HG03442 (cell line): Measurements from ENCODE around the gene RNLS.
"Not testable (repeated sequence)": the region's sequence is repeated elsewhere in the genome, so short reads cannot be mapped to it uniquely, and the experiment has no call there.

ENCODE experiments used
- ATAC-seq: cut with Tn5 transposase; IDR thresholded peaks from one replicate; pipeline ENCODE4 v1.9.1; 2021; ENCODE audit warnings: mild to moderate bottlenecking, moderate library complexity; ENCODE audit not compliant: unreplicated experiment

The RNLS gene

DNA sequence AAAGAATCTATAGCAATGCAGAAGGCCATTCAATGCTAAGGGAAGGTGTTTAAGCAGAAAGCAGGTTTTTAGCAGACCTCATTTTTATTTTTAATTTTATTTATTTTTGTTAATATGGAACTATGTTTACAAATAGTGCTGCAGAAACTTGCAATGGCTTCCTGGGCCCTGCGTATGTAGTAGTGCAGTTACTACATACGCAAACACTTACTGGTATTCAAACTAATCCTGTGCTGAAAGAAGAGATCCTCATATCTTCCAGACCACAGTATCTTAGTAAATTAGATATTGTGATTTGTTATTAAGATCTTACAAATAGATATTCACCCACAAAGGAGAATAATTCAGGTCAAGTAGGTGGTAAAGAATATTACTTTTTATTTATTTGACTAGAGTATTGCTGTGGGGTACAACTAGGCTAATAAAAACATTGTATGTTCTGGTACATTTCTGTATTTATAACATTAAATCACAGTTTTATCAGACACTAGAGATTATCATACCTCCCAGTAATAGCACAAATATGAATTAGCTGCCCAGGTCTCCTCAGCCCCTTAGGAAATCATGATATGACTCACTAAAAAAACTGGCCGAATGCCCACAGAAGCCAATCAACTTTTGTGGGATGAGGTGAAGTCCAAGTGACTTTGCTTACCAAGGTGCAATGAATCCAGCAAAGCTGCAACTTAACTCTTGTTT lies 57.6 kb downstream of the RNLS start:
- ATAC-seq = no peak

DNA sequence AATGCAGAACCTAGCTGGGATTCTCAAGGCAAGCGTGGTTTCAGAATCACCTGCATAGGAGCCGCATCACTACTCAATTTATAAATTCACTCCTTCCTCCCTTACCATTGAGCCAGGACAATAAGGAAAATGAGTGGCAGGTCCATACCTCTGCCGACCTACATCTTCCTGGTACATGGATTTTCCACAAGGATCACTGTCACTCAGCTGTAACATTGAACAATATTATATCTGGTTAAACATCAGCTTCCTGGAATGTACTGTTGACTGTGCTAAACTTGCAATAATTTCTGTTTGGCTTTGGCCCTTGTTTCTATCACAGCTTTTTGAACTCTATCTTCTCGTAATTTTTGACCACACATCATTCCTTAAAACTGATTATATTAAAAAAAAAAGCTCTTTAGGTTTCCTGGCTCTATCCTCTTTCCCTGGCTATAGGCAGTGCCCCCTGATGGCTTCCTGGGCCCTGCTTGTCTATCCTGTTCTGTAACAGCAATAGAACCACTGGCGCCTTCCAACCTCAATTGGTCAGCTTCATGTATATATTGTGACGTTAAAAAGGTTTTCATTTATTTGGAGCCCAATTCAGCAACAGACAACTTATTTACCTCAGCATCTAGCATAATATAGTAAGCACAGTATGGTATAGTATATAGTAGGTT lies 59.2 kb downstream of the RNLS start:
- ATAC-seq = no peak

DNA sequence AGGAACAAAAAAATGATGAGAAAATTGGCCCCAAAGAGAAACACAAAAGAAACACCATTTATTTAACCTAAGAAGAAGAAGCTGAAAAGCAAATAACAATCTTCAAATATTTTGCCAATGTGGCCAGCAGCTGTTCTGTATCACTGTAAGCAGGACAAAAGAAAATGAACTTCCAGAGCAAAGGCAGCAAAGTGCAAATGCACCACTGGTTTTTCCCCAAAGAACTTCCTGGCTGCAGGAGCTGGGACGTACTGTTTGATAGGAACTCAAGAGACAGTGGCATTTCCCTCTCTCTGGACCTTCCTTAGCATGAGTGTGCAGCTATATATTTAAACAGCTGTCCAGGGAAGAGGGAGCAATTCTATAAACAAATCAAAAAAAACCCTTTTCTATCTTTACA lies 60.4 kb downstream of the RNLS start:
- no peak for ATAC-seq

DNA sequence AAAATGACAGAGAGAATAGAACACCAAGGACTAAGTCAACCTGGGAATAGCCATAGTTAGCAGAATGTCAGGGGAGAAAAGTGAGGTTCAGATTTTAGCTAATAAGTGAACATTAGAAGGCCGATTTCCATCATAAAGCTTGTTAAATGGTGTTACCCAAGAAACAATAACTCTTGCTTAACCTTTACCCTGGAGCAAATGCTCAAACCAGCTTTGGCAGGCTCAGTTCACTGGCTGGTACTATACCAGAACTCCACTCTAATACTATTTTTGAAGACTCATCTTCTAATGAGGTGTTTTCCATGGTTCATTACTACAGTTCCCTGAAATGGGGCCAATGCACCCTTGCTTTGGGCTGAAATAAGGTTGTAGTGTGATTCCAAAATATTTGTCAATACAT lies 61.3 kb downstream of the RNLS start:
- ATAC-seq = no peak

DNA sequence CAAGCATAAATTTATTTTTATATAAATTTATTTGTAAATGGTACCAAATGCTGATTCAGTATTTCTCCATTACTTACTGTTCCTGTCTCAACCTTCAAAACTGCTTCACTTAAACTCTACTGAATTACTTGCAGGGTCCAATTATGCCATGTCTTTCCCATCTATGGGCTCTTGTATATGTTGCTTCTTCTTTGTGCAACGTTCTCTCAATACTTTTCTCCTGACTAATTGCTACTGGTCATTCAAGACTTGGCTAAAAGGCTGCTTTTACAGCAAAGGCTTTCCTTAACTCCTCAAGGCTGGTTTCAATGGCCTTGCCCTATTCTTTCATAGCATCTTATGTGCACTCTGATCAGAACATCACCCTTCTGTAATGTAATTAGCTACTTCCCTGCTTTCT lies 67.9 kb downstream of the RNLS start:
- no peak for ATAC-seq

DNA sequence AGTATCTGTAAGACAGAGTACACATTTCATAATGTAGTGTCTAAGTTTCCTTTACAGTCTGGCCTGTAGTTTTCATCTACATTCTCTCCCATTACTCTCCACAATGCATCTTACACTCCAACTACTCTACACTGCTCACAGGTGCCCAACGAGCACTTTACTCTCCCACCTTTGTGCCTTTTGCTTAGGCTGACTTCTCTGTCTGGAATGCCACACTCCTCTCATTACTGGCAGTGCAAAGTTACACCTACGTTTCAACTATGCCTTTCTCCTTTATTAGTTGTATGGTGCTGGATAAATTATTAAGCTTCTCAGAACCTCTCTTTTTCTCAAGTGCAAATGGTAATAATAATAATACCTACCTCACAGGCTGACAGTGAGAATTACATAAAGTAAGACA lies 70.5 kb downstream of the RNLS start:
- ATAC-seq = no peak

DNA sequence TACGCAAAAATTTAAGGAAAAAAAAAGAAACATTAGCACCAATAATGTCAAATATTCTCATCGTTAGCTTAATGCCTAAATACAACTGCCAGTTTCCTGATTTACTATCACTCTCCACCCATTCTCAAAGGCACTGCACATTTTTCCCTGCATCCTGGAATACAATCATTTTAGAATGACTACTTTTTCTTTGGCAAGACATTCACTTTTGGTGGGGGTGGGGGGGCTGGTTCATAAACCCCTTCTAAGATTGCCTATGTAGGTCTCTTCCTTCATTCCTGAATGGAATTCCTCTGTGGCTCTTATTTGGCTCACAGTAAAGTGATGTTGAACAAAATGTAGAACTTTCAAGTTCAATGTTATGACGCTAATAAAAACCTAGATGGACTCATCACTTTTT lies 74.3 kb downstream of the RNLS start:
- no peak for ATAC-seq

DNA sequence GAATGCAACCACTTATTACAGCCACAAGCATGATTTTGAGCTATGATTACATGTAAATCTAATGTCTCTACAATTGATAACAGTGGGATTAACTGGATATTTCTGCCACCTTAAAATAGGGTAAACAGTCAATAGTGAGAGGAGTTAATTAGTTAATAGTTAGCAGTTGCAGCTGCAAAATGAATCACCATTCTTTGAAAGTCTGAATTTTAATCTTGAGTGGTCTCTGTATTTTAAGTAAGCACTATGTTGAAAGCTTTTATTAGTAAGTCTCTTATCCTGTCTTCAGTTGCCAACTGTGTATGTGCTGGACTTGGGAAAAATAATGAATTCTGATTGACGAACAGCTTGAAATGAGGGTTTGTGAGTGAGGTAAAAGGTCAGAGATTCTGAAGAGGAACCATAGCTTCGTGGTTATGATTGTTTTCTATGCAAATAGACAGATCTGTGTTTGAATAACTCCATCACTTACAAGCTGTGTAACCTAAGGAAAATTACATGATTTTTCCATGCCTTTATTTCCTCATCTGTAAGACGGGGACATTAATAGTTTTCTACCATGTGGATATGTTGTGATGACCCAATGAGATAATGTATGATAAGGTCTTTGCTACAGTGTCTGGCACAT lies 75.2 kb downstream of the RNLS start:
- ATAC-seq = no peak

DNA sequence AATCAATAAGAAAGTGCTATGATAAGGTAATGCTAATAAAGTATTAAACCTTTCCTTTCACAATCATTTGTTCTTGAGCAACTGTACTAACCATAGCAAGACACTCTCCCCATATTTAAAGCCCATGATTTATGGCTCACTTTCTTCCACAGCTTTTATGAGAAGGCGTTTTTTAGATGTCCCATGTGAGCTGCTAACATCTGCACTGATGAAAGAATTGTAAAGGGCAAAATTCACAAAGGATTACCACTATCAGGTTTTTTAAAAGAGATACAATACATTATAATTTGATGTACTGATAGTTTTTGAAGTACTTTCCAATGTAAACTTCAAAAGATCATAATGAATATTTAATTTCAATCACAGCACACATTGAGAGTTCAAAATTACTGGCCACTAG lies 75.7 kb downstream of the RNLS start:
- ATAC-seq = no peak

DNA sequence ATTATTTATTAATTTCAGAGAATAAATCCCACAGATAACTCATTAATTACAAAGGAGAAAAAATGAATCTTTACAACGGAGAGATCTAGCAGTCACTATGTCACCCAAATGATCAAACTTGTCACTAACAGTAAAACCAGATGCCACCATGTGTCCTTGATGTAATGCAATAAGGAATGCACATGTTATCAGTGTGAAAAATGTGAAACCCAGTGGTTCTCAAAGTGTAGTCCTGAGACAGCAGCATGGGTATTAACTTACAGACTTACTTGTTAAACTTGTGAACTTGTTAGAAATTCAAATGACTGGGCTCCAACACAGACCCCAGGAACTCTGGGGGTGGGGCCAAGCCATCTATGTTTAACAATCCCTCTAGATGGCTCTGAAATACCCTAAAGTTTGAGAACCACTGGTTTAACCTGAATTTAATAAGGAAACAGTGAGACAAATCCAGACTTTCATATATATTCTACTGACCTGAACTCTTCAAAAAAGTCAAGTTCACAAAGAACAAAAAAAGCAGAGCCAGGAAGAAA lies 77.4 kb downstream of the RNLS start:
- no peak for ATAC-seq

DNA sequence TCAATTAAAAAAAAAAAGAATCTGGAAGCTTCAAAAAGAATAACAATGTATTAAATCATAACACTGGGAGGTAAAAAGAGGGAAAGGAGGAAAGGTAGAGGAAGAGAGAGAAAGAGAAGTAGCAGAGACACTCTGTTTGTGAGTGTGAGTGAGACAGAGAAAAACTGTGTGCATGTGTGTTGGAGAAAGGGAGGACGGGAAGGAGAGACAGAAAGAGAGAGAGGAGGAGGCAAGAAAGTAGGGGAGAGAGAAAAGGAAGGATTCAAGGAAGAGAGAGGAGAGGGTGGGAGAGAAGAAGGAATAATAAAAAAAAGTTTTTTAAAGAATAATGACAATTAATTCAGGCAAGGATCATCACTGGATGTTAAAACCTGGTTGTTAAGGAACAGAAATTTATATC lies 77.9 kb downstream of the RNLS start:
- no peak for ATAC-seq

DNA sequence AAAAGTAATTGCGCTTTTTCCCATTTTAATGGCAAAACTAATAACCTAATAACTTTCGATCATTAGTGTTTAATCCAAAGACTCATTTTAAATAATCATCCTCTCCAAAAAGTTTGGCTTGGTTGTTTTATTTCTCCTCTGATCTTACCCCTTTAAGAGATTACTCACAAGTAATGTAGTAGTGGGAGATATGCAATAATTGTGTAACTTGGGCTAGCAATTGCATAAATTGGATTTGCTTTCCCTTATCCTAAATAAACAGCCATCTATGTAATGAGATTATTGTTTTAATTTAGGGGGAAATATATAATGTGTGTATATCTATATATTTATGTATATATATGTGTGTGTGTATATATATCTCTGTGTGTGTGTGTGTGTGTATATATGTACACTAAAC lies 82.5 kb downstream of the RNLS start:
- no peak for ATAC-seq

DNA sequence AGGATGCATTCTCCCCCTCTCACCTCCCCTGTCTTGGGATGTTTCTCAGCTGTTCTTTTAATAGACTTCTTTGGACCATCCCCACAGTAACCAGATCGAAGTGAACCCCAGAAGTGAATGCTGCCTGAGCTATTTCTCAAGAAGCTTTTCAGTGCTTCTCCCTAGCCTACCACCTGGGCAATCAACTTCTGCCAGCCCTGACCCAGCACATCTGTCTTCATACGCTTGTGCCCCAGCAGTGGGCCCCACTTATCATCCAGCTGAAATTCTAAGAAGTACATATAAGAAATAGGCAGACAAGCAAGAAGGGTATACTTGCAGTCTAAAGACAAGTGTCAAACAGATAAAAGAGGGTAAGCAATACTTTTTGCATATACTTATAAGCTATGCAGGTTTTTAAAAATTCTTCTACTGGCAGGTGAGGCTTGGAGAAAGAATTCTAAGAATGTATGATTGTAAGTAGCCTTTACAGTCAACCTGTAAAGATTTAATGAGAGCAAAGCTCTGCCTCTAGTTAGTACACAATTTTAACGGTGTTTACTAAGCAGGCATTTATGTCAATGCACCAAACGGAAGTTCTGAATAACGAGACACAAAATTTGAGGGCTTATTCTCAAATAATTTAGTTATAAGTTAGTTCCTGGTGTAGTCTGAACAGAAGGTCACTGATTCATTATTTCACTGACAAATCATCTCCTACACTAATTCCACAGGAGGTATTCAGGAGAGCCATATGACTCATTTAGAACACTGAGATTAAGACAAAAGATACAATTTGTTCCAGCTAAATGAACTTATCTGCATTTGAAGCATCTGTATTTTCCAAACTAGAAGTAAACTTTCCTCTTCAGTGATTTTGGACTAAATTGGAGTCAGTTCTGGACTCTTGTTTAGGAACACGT lies 83.3 kb downstream of the RNLS start:
- no peak for ATAC-seq

DNA sequence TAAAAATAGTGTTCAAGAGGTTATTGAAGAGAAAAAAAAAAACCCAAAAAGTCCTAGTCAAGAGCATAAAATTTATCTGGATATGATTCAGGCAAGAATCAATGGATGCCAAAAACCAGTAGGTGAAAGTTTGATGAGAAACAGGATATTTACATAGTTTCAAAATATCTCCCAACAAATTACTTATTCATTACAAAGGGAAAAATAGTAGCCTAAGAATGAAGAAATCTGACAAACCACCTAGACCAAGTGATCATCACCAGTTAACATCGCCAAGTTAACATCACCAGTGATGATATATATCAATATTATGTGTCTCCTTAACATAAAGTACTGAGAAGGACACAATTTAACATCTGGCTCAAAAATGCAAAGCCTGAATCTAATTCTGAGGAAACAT lies 85.2 kb downstream of the RNLS start:
- ATAC-seq = no peak

DNA sequence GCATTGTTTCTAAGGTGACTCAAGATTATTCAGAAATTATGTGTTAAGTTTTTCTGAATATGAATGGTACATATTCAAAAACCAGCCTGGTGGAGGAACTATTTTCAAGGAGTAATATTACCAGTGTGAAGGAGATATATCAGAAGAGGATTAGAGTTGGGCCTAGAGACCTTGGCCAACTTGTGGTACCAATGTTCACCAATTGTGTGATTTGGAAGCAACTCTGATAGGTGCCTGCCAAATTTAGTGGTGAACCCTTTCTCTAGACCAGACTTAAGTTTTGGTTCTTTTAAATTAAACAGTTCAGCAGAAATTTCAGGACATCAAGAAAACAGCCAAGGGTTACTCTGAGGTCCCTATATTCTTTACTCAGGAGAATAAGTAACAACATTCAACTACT lies 88.6 kb downstream of the RNLS start:
- no peak for ATAC-seq

DNA sequence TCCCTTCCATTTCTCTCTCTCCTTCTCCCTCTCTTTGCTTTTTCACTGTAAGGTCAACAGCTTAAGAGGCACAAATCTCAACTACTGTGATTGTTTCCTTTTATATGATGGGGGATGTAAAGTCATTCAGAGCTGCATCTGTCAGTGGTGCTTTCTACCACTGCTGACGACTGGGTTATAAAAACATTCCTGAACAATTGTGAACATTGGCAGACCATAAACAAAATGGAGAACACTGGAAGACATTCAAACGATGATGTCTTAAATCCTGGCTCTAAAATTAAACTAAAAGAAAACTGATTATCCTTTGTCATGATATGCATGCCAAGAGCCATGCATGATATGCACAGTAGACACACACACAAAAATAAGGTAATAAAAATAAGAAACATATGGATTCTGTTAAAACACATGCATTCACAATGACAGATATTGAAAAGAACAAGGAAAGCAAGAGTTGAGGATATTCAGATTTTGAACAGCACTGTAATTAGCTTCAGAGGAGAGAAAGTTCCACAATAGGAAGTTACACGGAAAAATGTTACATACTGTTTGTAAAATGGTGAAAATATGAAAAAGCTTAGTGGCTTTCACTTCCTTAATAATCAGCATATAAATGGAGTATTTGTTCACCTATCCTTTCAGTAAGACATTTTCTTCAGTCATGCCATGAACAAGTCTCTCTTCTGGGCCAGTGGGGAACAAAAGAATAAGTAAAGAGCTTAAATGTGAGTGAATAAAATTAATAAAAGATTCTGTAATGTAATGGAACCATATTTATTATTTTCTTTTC lies 89.2 kb downstream of the RNLS start:
- ATAC-seq = no peak

DNA sequence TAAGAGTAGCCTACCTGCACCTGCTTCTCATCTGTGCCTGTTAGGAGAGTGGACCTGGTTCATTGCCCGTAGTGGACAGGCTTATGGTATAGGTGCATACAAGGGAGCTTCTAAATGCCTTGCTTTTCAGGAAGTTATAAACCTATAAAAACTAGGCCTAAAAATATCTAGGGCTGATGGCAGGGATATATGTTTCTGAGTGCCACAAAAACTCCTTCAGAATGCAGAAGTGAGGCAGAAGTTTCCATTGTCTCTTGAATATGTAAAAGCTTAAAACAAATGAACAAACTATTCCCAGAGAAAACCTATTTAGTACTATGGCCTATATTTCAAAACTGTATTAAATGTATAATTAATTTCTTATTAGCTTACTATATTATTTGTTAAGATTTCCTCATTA lies 91.8 kb downstream of the RNLS start:
- ATAC-seq = no peak

DNA sequence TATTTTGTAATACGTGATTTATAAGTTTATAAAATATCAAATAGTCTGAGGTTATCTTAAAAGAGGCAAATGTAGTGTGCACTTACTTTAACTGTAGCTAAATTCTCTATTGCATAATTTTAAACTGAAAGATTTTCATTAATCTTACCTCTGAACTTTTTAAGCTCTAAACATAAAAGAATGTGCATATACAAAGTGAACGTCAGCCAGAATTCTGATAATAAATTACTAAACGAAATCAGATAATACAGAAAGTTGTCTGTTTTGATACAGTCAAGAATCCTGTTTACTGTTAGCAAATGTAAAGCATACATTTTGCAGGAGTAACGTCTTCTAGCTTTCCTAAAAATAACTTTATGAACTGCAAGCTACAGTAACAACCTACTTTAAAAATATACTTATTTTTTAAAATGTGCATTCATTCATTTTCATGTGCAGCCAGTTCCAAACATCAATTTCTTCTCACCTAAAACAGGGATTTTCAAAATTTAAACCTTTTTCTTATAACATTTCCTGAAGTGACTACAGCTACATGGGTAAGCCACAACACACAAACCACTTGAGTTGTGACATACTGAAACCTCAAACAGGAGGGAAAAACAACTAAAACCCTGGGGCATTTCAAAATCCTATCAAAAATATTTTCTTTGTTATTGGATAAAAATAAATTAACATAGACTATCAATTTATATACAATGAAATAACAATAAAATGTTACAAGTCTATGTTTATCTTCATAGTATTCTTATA lies 92.7 kb downstream of the RNLS start:
- no peak for ATAC-seq

DNA sequence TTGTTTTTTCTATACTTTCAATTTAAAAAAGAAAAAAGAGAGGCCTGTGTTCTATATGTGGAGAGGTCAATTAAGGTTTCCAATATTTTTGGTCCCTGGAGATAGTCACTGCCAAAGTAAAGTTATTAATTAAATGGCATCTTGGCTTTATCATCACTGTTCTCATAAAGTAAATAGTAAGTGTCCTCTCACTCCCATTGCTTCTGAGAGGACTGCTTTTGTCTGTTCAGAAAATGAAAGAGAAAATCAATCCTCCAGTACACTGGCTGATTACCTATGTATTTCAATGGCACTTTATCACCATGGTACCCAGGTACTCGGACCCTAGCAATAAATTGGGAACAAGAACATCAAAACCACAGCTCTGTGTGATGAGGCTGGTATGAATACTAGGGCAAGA lies 94.0 kb downstream of the RNLS start:
- ATAC-seq = no peak

DNA sequence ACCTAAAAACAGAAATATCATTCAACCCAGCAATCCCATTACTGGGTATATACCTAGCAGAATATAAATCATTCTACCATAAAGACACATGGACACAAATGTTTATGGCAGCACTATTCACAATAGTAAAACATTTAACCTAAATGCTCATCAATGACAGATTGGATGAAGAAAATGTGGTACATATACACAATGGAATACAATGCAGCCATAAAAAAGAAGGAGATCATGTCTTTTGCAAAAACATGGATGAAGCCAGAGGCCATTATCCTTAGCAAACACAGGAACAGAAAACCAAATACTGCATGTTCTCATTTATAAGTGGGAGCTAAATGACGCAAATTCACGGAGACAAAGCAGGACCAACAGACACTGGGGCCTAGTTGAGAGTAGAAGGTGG lies 96.3 kb downstream of the RNLS start:
- not testable (repeated sequence) for ATAC-seq
